Neural cell (in vitro differentiated cells): ENCODE results near the gene RNF32.

Source experiments
- EP300 ChIP-seq: fragments of 450-650 bp; conservative IDR thresholded peaks from 2 replicates; pipeline ENCODE4 v1.6.1; 2014; ENCODE audit warnings: antibody characterized with exemption, mild to moderate bottlenecking, moderate library complexity; ENCODE audit not compliant: poor library complexity, severe bottlenecking
- EZH2 ChIP-seq: fragments of 200-600, 300-800 bp; shearing (Covaris generic), sonication (generic); IDR thresholded peaks from 2 replicates; pipeline ENCODE4 v1.6.1; 2014; ENCODE audit warnings: antibody characterized with exemption, low read length, borderline replicate concordance, mild to moderate bottlenecking; ENCODE audit not compliant: insufficient read depth, poor library complexity, severe bottlenecking
- POLR2AphosphoS5 ChIP-seq: IDR thresholded peaks from 2 replicates; pipeline ENCODE4 v1.6.1; 2012
- TF ChIP-seq, protein P1 (sequence below): fragments of 450-650 bp; IDR thresholded peaks from 2 replicates; pipeline ENCODE4 v1.5.1; 2014; ENCODE audit warnings: antibody characterized with exemption, mild to moderate bottlenecking, moderate library complexity; ENCODE audit not compliant: poor library complexity, severe bottlenecking
- TF ChIP-seq, protein P2 (sequence below): IDR thresholded peaks from 2 replicates; pipeline ENCODE4 v1.6.1; 2012; ENCODE audit warnings: borderline replicate concordance

DNA sequence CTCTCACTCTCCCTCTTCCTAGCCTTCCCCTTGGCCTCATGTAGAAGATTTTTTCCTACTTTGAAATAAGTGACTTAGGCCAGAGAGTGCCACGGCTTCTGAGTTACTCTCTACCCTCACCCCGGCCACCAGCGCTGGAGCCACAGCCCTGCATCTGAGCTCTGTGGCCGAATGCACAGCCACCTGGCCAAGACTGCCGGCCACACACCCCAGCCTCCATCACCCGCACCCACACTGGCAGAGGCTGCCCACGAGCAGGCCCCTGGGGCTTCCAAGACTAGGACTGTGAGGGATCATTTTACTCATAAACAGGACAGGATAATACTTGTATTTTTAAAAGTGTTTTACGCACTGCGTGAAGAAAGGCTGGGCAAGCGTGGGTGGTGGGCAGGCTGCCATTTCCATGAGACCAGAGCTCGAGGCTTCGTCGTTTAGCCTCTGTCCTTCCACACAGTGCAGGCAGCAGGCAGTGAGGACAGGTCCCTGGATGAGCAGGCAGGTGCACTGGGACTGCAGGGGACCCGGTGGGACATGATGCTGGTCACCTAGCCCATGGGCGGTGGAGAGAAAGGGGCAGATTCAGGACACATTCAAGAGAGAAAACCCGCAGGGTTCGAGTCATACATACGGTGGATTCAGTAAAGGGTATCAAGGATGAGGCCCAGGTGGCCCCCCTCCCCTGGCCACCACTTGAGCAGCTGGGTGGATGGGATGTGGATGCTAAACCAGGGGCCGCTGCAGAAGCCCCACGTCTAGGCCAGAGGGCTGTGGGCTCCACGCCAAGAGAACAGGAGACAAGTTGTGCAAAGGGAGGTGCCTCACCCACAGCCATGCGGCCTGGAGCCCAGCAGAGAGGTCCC, 35.5 kb upstream of the RNF32 start:
- no peak for TF ChIP-seq POLR2AphosphoS5
- TF ChIP-seq, protein P1, sequence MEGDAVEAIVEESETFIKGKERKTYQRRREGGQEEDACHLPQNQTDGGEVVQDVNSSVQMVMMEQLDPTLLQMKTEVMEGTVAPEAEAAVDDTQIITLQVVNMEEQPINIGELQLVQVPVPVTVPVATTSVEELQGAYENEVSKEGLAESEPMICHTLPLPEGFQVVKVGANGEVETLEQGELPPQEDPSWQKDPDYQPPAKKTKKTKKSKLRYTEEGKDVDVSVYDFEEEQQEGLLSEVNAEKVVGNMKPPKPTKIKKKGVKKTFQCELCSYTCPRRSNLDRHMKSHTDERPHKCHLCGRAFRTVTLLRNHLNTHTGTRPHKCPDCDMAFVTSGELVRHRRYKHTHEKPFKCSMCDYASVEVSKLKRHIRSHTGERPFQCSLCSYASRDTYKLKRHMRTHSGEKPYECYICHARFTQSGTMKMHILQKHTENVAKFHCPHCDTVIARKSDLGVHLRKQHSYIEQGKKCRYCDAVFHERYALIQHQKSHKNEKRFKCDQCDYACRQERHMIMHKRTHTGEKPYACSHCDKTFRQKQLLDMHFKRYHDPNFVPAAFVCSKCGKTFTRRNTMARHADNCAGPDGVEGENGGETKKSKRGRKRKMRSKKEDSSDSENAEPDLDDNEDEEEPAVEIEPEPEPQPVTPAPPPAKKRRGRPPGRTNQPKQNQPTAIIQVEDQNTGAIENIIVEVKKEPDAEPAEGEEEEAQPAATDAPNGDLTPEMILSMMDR = no peak
- TF ChIP-seq EZH2 = no peak
- TF ChIP-seq, protein P2, sequence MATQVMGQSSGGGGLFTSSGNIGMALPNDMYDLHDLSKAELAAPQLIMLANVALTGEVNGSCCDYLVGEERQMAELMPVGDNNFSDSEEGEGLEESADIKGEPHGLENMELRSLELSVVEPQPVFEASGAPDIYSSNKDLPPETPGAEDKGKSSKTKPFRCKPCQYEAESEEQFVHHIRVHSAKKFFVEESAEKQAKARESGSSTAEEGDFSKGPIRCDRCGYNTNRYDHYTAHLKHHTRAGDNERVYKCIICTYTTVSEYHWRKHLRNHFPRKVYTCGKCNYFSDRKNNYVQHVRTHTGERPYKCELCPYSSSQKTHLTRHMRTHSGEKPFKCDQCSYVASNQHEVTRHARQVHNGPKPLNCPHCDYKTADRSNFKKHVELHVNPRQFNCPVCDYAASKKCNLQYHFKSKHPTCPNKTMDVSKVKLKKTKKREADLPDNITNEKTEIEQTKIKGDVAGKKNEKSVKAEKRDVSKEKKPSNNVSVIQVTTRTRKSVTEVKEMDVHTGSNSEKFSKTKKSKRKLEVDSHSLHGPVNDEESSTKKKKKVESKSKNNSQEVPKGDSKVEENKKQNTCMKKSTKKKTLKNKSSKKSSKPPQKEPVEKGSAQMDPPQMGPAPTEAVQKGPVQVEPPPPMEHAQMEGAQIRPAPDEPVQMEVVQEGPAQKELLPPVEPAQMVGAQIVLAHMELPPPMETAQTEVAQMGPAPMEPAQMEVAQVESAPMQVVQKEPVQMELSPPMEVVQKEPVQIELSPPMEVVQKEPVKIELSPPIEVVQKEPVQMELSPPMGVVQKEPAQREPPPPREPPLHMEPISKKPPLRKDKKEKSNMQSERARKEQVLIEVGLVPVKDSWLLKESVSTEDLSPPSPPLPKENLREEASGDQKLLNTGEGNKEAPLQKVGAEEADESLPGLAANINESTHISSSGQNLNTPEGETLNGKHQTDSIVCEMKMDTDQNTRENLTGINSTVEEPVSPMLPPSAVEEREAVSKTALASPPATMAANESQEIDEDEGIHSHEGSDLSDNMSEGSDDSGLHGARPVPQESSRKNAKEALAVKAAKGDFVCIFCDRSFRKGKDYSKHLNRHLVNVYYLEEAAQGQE = no peak
- no peak for TF ChIP-seq EP300
